Caco-2 (cell line): ENCODE measurements around the gene CDC42BPB. TPM values are rescaled to one million over a fixed set of nuclear protein-coding genes. Genes with fewer than 3 reads are reported as not detected.

Source experiments
- BruUV-seq: library from RNA; stranded (reverse); fragments of 400-500 nt; replicated peaks from 2 replicates; lab custom pipeline; 2021; lab: Mats Ljungman, UMichigan
- CTCF ChIA-PET: fragments of 300-600 bp; sonication (Branson Sonifier 250); formaldehyde crosslinking; loops from one replicate; lab custom pipeline; 2022; ENCODE audit warnings: antibody characterized with exemption; lab: Charles Lee
- POLR2A ChIA-PET: fragments of 300-600 bp; sonication (Branson Sonifier 250); formaldehyde crosslinking; loops from one replicate; lab custom pipeline; 2022; ENCODE audit warnings: antibody characterized with exemption; lab: Charles Lee
- DNase-seq, 2 experiments: peaks; one replicate each; pipeline versions ENCODE4 v3.0.0 to v3.0.0-alpha.2; 2020 to 2022
- H3K27me3 ChIP-seq: replicated peaks from 2 replicates; pipeline ENCODE4 v1.6.0; 2011; ENCODE audit warnings: low read length; ENCODE audit not compliant: control insufficient read depth, insufficient read depth
- H3K36me3 ChIP-seq: 2 replicates; pipeline ENCODE4 v1.5.1; 2011; ENCODE audit warnings: low read length; ENCODE audit not compliant: control insufficient read depth, insufficient read depth
- H3K4me1 ChIP-seq: fragments of 250-450 bp; sonication (Bioruptor Pico); 2 replicates; pipeline ENCODE4 v1.5.1; 2020; ENCODE audit warnings: mild to moderate bottlenecking
- H3K4me3 ChIP-seq: 2 replicates; pipeline ENCODE4 v1.5.1; 2011; ENCODE audit warnings: low read depth, mild to moderate bottlenecking, control low read depth, low read length
- H3K9me3 ChIP-seq: fragments of 250-450 bp; sonication (Bioruptor Pico); 2 replicates; pipeline ENCODE4 v1.5.1; 2020; ENCODE audit warnings: mild to moderate bottlenecking, moderate library complexity
- H3K27ac Mint-ChIP-seq: one replicate; pipeline ENCODE4 v1.8.0; 2022; ENCODE audit warnings: mixed read lengths; ENCODE audit not compliant: unreplicated experiment
- H3K27me3 Mint-ChIP-seq: one replicate; pipeline ENCODE4 v1.8.0; 2022; ENCODE audit warnings: mixed read lengths; ENCODE audit not compliant: insufficient read depth, unreplicated experiment
- H3K36me3 Mint-ChIP-seq: one replicate; pipeline ENCODE4 v1.8.0; 2022; ENCODE audit warnings: mild to moderate bottlenecking, mixed read lengths; ENCODE audit not compliant: insufficient read depth, unreplicated experiment
- H3K4me1 Mint-ChIP-seq: one replicate; pipeline ENCODE4 v1.8.0; 2022; ENCODE audit warnings: low read depth, mixed read lengths; ENCODE audit not compliant: unreplicated experiment
- H3K4me3 Mint-ChIP-seq: one replicate; pipeline ENCODE4 v1.8.0; 2022; ENCODE audit warnings: mild to moderate bottlenecking, moderate library complexity, mixed read lengths; ENCODE audit not compliant: unreplicated experiment
- H3K9me3 Mint-ChIP-seq: one replicate; pipeline ENCODE4 v1.8.0; 2022; ENCODE audit warnings: mixed read lengths; ENCODE audit not compliant: unreplicated experiment
- intact Hi-C: fragments of 100-400 bp; cut with micrococcal nuclease; formaldehyde crosslinking; loops from one replicate; pipeline ENCODE4 v1.10.0; 2022; ENCODE audit not compliant: unreplicated experiment
- total RNA-seq: library from RNA; stranded (reverse); gene quantifications from 2 replicates; pipeline ENCODE4 v1.2.3, GENCODE V29; 2022
- TF ChIP-seq, protein P1 (sequence below), 2 experiments: fragments of 200-600 bp in 1 of 2; IDR thresholded peaks; 1 replicate in 1 of 2; 2 replicates in 1 of 2; pipeline versions ENCODE4 v1.5.1 to v1.8.0; 2011 to 2022; ENCODE audit warnings: antibody characterized with exemption in 1 of 2, control low read depth in 1 of 2, inconsistent platforms in 1 of 2, low read depth in 1 of 2, low read length in 1 of 2, mild to moderate bottlenecking in 1 of 2, moderate library complexity in 1 of 2; ENCODE audit not compliant: insufficient read depth in 1 of 2, severe bottlenecking in 1 of 2, unreplicated experiment in 1 of 2

CDC42BPB gene
- total RNA-seq, 1 experiment from 2014 or later, result 55.1 TPM

DNA sequence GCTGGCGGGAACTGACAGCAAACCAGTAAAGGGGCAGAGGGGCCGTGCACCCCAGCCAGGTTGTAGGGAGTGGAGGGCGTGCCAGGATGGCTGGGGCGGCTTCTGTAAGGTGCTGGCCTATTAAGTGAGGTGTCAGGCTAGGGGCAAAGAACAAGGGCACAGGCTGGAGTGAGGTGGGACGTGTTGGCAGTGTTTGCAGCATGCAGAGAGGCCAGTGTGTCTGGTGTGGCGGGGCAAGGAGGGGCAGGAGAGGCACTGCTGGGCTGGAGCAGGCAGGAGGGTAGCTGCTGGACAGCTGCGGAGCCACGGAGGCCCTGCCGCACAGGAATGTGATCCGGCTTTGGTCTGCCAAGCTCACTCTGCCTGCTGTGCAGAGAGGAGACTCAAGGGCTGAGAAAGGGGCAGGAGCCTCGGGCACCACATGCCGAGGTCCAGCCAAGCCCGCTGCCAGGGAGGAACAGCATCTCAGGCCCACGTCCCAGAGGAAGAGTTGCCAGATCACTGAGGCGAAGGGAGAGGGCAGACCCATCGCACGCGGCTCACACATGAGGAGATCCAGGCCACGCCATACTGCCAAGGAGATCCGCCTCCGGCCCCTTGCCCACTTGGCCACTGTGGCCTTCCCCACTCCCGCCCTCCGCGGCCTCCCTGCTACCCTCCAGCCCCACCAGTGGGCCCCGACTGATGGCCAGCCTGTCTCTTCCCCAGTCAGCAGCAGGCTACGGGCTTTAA lies 88.1 kb downstream of the CDC42BPB start:
- ChIA-PET CTCF (interaction anchor here (0.6 kb wide), 1 partner anchor 433 kb away, joined by 3 read pairs; no protein-coding TSS in a partner anchor), POLR2A (no interaction called here)
- Mint-ChIP-seq H3K27me3 (no peaks in the 10 kb centered on the region), H3K4me1 (no peaks in the 10 kb centered on the region), H3K36me3 (peaks cover 63% of the 10 kb centered on the region), H3K4me3 (no peak overlapping the region), H3K27ac (no peak overlapping the region), H3K9me3 (no peaks in the 10 kb centered on the region)
- intact Hi-C loops, result no loop called here
- no peak for DNase-seq
- Histone ChIP-seq H3K4me3 (no peak overlapping the region), H3K27me3 (no peaks in the 10 kb centered on the region), H3K4me1 (no peaks in the 10 kb centered on the region), H3K36me3 (peaks cover 2% of the 10 kb centered on the region), H3K9me3 (no peaks in the 10 kb centered on the region)
- TF ChIP-seq, protein P1, sequence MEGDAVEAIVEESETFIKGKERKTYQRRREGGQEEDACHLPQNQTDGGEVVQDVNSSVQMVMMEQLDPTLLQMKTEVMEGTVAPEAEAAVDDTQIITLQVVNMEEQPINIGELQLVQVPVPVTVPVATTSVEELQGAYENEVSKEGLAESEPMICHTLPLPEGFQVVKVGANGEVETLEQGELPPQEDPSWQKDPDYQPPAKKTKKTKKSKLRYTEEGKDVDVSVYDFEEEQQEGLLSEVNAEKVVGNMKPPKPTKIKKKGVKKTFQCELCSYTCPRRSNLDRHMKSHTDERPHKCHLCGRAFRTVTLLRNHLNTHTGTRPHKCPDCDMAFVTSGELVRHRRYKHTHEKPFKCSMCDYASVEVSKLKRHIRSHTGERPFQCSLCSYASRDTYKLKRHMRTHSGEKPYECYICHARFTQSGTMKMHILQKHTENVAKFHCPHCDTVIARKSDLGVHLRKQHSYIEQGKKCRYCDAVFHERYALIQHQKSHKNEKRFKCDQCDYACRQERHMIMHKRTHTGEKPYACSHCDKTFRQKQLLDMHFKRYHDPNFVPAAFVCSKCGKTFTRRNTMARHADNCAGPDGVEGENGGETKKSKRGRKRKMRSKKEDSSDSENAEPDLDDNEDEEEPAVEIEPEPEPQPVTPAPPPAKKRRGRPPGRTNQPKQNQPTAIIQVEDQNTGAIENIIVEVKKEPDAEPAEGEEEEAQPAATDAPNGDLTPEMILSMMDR (IDR thresholded peaks at IDR 0.05; ENCODE audit: insufficient read depth in 1 of 2, low read depth in 1 of 2, low read length in 1 of 2, severe bottlenecking in 1 of 2, unreplicated experiment in 1 of 2), result no peak
- no TSS peak for BruUV-seq

DNA sequence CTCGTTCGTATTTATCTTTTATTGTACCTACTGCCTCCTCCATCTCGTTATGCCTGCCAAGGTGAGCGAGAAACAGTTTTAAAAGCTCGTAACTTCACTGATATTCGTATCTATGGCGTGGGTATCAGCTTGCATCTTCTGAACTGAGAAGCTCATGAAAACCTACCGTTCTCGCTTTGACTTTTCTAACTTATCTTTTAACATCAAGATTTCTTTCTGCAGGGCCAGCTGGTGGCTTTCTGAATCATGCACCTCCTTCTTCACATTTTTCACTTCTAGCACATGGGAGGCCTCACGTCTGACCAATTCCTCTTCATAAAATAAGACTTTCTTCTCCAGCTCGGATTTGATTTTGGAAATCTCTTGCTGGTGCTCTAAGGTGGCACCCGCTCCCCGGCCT lies 89.0 kb downstream of the CDC42BPB start:
- H3K27me3 ChIP-seq, result no peaks in the 10 kb centered on the region
- H3K4me3 ChIP-seq, result no peak overlapping the region
- Mint-ChIP-seq H3K36me3 (peaks cover 69% of the 10 kb centered on the region), H3K4me1 (no peaks in the 10 kb centered on the region), H3K9me3 (no peaks in the 10 kb centered on the region), H3K27me3 (no peaks in the 10 kb centered on the region), H3K4me3 (no peak overlapping the region), H3K27ac (no peak overlapping the region)
- CTCF ChIA-PET, result interaction anchor here (0.6 kb wide), 1 partner anchor 270 kb away, joined by 3 read pairs; no protein-coding TSS in a partner anchor
- peaks cover 2% of the 10 kb centered on the region; the same call in 1 of the 2 replicates for H3K36me3 ChIP-seq
- POLR2A ChIA-PET, result no interaction called here
- DNase-seq, result no peak
- intact Hi-C loops, result no loop called here
- no TSS peak for BruUV-seq
- H3K9me3 ChIP-seq, result no peaks in the 10 kb centered on the region
- TF ChIP-seq, protein P1 (IDR thresholded peaks at IDR 0.05; ENCODE audit: insufficient read depth in 1 of 2, low read depth in 1 of 2, low read length in 1 of 2, severe bottlenecking in 1 of 2, unreplicated experiment in 1 of 2), result no peak
- no peaks in the 10 kb centered on the region for H3K4me1 ChIP-seq

DNA sequence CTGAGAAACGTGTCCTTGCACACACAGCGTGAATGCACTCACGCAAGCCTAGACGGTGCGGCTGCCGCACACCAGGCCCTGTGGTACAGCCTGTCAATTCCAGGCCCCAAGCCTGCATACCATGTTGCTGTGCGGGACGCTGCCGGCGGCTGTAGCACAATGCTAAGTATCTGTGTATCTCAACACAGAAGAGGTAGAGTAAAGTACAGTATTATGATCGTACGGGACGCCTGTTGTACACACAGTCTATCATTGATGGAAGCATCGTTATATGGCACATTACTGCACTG lies 89.9 kb downstream of the CDC42BPB start:
- CTCF ChIA-PET, result no interaction called here
- Mint-ChIP-seq H3K4me3 (no peak overlapping the region), H3K36me3 (peaks cover 77% of the 10 kb centered on the region), H3K27me3 (no peaks in the 10 kb centered on the region), H3K4me1 (no peaks in the 10 kb centered on the region), H3K9me3 (no peaks in the 10 kb centered on the region), H3K27ac (no peak overlapping the region)
- H3K4me1 ChIP-seq, result no peaks in the 10 kb centered on the region
- POLR2A ChIA-PET, result no interaction called here
- no peak overlapping the region for H3K4me3 ChIP-seq
- DNase-seq, result no peak
- BruUV-seq, result no TSS peak
- intact Hi-C loops, result no loop called here
- no peaks in the 10 kb centered on the region for H3K27me3 ChIP-seq
- TF ChIP-seq, protein P1 (IDR thresholded peaks at IDR 0.05; ENCODE audit: insufficient read depth in 1 of 2, low read depth in 1 of 2, low read length in 1 of 2, severe bottlenecking in 1 of 2, unreplicated experiment in 1 of 2), result no peak
- H3K36me3 ChIP-seq, result peaks cover 2% of the 10 kb centered on the region; the same call in 1 of the 2 replicates
- H3K9me3 ChIP-seq, result no peaks in the 10 kb centered on the region
